COR-L47 (cell line): ENCODE results near the gene ARHGAP6.

ENCODE experiments used
- DNase-seq: peaks from one replicate; lab custom pipeline; 2025; lab: John Stamatoyannopoulos, UW

Gene ARHGAP6

DNA sequence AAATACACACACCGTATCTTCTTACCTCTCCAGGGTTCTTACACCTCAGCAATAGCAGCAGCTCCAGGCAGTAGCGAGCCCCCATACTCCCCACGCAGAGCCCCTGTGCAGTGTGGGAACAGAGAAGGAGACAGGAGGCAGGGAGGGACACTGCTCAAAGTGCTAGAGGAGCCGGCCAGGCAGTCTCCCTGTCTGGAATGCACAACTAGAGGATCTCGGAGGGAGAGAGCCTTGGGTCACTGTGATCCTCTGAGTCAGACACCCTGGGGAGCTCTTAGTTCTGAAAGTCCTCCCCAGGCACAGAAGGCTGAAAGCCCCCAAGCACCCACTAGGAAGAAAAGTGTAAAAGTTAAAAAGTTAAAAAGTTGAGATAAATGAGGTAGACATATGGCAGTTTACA lies 356.5 kb downstream of the ARHGAP6 start:
- no peak for DNase-seq

DNA sequence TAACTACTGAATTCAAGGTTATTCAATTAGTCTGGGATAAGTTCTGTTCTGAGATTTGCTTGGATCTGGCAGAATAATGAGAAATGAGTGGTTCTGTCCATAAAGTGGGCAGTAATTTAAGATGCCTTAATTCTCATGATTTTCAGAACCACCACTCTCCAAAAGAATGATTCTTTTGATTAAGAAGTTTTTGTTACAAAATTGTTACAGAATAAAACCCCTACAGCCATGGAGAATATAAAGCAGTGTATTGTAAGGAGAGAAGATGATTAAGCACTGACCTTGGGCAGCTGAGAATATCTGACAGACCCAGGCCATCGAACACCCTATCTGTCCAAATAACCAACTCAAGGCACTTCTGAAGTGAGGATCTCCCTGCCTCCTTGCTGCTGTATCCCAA lies 360.1 kb downstream of the ARHGAP6 start:
- no peak for DNase-seq

DNA sequence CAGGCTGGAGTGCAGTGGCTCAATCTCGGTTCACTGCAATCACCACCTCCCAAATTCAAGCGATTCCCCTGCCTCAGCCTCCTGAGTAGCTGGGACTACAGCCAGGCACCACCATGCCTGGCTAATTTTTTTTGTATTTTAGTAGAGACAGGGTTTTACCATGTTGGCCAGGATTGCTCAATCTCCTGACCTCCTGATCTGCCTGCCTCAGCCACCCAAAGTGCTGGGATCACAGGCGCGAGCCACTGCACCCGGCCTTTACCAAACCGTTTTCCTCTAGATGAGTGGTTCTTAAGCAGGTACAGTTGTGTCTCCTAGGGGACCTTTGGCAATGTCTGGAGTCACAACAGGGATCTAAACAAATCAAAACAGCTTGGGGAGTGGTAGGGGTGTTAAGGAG lies 360.9 kb downstream of the ARHGAP6 start:
- no peak for DNase-seq

DNA sequence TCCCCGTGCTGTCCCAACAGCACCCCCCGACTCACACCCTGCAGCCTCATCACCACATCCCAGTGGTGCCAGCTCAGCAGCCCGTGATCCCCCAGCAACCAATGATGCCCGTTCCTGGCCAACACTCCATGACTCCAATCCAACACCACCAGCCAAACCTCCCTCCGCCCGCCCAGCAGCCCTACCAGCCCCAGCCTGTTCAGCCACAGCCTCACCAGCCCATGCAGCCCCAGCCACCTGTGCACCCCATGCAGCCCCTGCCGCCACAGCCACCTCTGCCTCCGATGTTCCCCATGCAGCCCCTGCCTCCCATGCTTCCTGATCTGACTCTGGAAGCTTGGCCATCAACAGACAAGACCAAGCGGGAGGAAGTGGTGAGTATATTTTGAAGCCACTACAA lies 367.1 kb downstream of the ARHGAP6 start:
- DNase-seq = no peak

DNA sequence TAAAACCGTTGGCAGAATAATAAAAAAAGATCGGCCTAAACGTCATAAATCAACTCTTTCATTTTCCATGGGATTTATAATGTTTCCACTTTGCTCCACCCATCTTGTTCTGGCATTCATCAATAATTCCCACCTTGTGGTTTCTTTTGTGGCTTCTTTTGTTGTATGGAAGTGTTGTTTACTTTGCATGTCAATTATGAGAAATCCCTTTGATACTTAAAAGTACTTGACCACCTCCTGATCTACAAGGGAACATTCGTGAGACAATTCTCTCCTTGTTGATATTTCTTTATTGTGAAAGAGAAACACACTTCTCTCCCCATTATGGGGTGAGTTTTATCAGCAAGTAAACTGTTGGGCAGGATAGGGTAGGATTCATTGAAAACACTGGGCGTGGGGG lies 369.7 kb downstream of the ARHGAP6 start:
- DNase-seq = peak; percentile 3

DNA sequence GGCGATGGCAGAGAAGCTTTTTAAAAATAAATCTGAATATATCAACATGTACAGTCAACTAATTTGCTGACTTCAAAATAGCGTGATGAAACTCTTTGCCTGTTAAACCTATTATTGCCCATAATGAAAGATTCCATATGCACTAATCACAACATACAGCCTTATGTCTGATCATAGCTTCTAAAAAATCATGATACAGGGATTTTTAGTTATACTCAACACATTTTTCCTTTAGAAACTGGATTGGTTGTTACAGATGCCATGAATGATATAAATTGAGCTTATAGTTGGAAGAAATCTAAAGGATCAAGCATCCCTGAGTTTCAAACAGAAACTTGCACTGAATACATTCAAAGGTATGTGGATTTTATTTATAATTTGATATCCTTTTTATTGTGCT lies 372.6 kb downstream of the ARHGAP6 start, which contains the start of gene AMELX:
AMELX (plus strand) TSS at position 301 of the 400 bp plus-strand sequence. CDS start 1,376 bp downstream, outside the sequence.
- DNase-seq = no peak

DNA sequence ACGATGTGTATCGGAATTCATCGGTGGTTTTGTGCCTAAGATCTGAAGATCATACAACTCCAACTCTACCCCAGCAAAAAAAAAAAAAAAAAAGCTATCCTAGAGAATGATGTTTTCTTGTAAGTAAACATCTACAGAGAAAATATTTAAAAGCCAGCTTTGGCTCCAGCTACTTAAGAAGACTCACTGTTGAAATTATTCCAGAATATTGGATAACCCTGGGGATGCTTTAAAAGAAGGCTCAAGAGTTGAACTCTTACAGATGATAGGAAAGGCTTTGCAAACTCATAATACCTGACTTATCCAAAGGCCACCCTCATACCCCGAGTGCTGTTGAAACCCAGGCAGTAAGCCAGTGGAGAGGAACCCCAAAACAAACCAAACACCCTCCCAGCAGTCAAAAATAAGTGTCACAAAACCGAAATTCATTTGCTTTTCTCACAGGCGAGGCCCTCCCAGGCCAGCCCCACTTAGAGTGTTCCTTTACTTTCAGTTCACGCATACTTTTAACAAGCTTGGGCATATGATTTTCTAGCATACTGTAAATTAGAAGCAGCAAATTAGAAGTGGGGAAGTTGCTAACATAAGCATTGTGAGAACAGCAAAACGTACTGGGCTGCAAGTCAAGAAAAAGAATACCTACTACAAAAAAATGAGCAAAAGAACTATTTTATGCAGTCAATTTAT lies 375.2 kb downstream of the ARHGAP6 start:
- no peak for DNase-seq

DNA sequence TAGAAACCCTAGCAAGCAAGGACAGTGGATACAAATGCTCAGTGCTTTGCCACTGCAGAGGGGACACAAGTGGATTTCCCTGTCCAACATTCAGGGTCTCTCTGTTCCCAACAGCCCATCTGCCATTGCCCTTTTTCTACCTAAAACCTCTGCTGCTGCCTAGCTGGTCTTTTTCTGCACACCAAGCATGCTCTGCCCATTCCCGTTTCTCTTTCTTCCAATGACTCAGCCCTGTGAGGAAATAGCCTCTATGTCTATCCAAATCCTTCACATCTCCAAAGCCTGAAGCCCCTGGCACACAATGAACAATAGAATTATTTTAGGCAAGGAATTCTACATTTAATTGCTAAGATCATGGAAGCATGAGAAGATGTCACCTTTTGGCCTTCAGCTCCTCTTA lies 378.2 kb downstream of the ARHGAP6 start:
- no peak for DNase-seq

DNA sequence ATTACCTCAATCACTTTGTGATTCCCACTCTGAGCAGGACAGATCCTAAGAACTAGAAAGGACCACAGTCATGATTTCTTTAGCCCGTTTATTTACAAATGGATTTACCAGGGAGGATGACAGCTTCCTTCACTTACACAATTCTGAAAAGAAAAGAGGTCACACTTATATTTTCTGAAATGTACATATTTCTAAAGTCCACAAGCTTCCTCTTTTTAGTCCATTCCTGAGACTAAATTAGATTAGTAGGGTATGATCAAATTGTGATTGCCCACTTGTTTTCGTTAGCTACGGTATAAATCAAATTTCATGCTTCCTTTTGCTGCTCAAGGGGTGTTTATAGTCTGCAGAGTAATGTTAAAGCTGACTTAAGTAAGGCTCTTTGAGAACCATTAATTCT lies 380.1 kb downstream of the ARHGAP6 start:
- DNase-seq = no peak

DNA sequence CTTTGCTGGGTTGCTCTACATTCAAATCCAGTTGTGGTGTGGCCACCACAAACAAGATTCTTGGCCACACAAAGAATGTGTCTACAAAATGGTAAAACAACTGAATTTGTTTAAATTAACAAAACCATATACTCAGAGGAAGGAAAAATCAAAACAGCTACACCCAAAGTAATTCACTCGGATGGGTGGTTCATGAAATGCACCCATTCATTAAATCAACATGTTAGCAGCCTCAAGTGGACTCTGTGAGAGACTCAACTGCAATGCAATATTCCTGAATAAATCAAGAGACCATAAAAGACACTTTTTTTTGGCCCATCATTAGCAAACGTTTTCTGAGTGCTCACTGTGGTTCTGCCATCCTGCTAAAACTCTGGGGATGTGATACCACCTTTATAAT lies 383.7 kb downstream of the ARHGAP6 start:
- no peak for DNase-seq

DNA sequence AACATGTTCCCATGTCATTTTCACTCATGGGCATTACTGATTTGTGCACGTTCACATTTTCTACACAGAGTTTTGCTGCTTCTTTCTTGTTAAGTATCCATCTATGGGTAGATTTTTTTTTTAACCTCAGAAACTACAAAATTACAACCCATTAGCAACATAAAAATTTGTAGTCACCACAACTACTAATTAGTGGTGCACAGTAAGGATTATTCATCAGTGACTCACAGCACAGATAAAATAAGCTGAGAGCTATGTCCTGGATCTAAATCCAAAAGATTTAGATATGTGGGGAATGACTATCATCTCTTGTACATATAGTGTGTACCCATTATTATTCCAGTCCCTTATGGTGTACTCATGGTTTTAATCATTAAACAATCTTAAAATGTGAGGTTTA lies 392.2 kb downstream of the ARHGAP6 start:
- DNase-seq = no peak

DNA sequence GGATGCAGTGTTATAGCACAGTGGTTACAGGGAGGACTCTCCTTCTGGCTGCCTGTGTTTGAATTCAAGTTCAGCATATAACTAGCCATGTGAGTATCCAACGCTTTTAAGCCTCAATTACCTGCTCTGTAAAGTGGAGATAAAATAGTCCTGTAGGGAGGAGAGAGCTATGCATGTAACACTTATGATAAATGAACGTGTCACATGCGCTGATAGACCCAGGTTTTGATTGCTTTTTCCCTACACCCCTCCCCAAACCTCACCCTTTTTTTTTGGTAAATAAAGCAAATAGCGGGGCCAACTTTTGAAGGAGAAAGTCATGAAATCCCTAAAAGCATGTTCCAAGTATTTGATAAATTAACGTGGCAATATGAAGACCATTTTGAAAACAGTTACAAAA lies 392.9 kb downstream of the ARHGAP6 start:
- DNase-seq = no peak

DNA sequence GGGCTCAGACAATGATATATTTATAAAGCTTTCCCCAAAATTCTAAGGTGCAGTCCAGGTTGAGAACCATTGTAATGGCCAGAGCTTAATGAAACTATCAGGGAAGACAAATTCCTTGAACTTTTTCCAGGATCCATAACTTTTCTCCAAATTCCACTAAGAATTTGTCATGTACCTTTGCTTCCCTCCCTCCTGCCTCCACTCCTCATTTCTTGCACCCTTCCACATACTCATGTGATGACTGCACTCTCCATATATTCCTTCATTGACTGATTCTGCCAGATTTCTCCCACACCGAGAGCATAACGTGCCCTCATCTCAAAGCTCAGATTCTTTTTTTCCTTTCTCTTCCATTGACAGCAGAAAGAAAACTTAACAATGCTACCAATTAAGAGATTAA lies 393.4 kb downstream of the ARHGAP6 start:
- DNase-seq = no peak

DNA sequence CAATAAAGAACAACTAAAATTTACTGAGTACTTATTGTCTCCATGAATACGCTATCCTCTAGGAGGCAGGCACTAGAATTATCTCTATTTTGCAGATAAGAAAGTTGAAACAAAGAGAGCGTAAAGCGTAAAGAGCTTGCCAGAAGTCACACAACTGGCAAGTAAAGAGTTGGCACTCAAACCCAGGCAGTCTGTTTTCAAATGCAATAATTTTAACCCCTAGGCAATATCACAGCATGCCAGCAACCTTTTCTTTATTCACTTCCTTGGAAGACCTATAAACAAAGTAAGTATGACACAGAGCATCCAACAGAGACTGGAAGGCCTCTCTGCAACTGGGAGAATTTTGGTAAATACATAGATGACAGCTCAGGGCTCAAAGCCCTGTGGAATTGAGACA lies 395.7 kb downstream of the ARHGAP6 start:
- no peak for DNase-seq

DNA sequence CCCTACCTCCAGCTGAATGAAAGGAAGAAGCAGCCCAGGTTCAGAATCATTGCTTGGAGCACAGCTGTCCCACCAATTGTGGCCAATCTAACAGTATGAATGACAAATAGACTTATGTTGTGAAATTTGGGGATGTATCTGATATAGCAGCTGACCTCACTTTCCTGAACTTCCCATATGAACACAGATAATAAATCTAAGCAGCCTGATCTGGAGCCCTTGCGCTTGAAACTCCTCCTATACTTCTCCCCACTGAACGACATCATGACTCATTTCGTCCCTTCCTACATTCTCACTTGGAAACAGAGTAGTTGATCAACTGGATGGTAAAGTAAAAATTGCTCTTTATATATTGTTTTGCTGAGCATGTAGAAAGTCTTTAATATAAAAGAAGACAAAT lies 396.7 kb downstream of the ARHGAP6 start:
- no peak for DNase-seq

DNA sequence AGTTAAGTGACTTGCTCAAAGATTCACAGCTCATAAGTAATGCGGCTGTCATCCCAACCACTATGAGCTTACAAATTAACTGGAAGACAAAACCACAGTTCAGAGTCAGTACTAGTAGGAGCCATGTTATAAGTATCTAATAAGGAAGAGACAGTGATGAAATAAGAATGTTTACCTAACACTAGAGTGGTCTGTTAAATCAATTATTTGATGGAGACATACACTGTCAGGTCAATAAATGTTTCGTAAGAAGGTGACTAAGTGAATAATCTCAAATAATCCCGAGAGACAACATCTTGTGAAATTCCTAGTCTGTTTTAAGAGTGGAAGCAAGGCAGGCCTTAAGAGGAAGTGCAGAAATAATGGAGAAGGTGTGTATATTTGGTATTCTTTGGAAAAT lies 398.3 kb downstream of the ARHGAP6 start:
- no peak for DNase-seq

DNA sequence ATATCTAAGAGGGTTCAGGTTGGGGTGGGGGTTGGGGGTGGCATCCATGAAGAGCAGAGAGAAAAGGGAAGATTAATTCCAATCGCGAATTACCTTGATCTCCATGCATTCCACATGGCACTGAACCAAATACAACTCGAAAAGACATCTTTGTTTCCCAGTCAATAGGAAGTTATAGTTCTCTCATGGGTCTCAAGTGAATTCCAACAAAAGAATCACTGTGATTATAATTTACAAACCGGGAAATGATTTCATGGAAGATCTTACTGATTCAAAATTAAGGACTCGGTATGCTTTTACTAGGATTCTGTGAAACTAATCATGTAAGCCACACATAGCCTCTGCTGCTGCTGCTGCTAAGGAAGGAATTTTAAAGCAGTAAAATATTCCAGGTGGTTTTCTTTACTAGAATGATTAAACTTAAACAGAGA lies 399.1 kb downstream of the ARHGAP6 start:
- DNase-seq = no peak

DNA sequence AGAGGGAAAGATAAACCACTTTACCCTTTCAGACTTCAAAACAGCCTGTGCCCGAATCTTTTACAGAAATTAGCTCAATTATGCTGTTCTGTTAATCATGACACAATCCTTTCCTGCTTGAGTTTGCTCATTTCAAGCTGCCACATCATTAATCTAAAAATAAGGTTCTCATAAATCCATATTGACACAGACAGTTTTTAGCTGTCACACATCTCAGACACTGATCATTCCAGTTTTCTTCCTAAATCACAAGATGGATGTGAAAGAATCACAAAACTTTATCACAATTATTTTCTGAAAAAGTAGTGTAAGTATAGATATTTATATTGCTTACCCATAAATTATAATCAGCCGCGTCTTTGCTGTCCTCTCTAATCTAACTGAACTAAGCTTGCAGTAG lies 400.4 kb downstream of the ARHGAP6 start:
- DNase-seq = no peak

DNA sequence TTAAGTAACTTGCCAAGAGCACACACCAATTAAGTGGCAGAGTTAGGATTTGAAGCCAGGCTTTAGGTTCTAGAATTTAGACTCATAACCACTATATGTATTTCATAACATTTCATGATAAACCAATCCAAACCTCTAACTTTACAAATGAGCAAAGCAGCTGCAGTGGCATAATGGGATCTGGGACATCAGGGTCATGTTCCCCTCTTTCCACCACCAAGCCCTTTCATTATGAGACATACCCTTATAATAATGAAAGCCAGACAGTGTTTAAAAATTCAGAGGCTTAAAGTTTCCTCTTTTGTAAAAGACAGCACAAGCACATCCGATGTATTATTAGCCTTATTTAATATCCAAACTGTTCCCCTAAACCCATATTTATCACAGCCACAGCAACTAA lies 400.8 kb downstream of the ARHGAP6 start:
- DNase-seq = no peak

DNA sequence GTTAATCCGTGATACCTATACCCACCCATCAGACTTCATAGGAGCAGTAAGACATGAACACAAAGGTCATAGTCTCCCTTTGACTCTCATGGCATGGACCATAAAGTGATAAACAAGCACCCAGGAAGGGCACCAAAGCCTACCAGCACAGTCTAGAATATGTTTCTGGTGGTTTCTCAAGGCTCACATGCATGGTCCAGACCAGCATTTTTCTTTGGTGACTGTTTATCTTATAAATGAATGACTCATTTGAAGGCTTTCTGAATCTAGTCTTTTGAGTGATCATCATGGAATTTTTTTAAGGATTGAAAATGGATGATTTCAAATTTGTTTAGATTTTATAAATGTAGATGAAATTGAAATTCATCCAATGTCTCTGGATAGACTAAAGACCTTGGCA lies 404.5 kb downstream of the ARHGAP6 start:
- no peak for DNase-seq

DNA sequence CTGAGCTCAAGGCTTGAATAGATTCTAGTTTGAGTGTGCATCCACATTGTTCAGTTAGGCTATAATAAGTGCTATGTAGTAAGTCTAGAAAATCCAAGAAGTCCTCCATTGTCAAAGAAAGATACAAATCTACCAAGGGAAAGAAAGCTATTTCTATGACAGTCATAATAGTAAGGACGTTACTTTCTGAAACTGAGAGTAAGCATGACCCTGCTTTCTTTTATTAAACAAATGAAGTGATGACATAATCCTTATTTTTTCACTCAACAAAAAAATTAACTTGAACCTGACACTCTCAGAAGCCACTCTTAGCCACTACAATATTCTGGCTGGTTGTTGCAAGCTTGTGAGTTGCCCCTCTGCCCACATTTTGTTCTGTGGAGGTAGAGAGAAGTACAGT lies 406.3 kb downstream of the ARHGAP6 start:
- no peak for DNase-seq

DNA sequence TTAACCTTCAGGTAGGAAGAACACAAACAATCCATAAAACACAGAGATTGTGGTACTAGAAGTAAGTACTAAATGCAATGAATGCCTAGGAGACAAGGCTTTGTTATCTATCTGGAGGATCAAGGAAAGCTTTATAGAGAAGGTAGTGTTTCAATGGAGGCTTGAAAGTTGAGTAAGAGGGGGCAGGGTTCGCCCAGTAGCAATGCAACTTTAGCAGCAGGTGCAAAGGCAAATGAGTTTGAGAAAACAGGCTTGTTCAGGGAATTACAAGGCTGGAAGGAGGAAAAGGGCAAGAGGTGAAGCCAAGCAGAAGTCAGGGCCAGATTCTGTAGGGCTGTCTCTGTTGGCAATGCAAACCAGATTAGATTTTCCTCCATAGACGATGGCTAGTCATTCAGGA lies 408.0 kb downstream of the ARHGAP6 start:
- no peak for DNase-seq

DNA sequence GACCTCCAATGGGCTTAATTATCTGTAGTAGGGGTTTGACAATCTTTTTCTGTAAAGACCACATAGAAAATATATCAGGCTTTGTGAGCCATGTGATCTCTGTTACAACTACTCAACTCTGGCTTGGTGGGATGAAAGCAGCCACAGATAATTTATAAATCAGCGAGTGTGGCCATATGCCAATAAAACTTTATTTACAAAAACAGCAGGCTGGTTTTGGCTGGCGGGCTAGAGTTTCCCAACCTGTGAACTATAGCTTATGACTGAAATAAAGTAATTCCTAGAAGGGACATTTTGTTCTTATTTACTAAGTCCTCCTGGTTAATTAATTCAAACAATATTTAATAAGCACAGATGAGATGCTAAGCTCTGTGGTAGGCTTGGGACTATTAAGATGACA lies 408.4 kb downstream of the ARHGAP6 start:
- DNase-seq = no peak

DNA sequence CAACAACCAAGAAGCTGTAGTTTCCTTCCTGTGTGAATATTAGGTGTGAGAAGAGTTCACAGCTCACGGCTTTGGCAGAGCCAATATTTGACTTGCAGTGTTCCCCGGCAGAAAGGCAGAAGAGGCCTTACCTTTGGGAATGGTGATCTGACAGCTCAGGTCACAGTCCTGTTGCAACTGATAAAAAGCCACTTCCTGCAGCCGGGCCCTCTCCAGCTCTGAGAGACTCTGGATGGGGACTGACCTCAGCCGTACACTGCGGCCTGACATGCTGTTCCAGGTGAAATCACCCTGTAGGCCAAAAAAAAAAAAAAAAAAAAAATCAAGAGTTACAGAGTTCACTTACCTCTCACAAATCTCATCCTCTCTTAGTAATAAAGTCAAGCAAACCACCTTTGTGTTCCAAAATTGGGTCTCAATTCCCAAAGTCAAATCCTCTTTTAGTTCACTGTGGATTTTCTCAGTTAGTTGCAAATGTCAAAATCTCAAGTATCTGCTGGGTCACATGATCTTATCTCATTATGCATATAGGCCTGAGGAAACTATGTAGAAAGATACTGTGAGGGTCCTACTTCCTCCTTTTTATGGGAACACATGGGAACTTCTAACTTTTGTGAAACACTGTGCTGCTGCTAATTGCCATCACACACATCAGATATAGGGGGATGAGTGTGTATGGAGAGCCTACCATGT lies 411.2 kb downstream of the ARHGAP6 start:
- DNase-seq = no peak
